Right lobe of liver (tissue), 6 donors: ENCODE data around the gene ABL2. TPM values are rescaled to one million over a fixed set of nuclear protein-coding genes. Genes with fewer than 3 reads are reported as not detected.
A peak's percentile ranks its signal among the peaks of the same experiment; 100 is the strongest.

ENCODE experiments used
- ATAC-seq, 4 donors: fragments of 200-7000 bp; cut with Tn5 transposase; one replicate each; pipeline ENCODE4 v1.9.1; 2020; ENCODE audit warnings: mild to moderate bottlenecking in 4 of 4, moderate library complexity in 4 of 4
- DNase-seq, 3 donors: peaks; one replicate each; pipeline ENCODE4 v3.0.0-alpha.2; 2020
- H3K27ac ChIP-seq, 3 donors: fragments of 200-600 bp; one replicate each; pipeline ENCODE4 v1.8.0; 2022
- H3K27me3 ChIP-seq, 2 donors: fragments of 200-600 bp; one replicate each; pipeline ENCODE4 v1.8.0; 2022
- H3K36me3 ChIP-seq, 4 donors: fragments of 200-600 bp; sonication (generic) in 1 of 4; one replicate each; pipeline versions ENCODE4 v1.5.1 to v1.8.0; 2017 to 2022; ENCODE audit warnings: control low read depth in 1 of 4
- H3K4me1 ChIP-seq, 4 donors: fragments of 200-600 bp; sonication (generic) in 1 of 4; one replicate each; pipeline versions ENCODE4 v1.5.1 to v1.8.0; 2017 to 2022; ENCODE audit warnings: control low read depth in 1 of 4
- H3K4me3 ChIP-seq, 3 donors: fragments of 200-600 bp; one replicate each; pipeline ENCODE4 v1.8.0; 2022
- H3K9me3 ChIP-seq, 4 donors: fragments of 200-600 bp; sonication (generic) in 1 of 4; one replicate each; pipeline versions ENCODE4 v1.5.1 to v1.8.0; 2017 to 2022; ENCODE audit warnings: control low read depth in 1 of 4
- POLR2A ChIP-seq: fragments of 450-650 bp; IDR thresholded peaks from one replicate; pipeline ENCODE4 v1.6.1; 2017; ENCODE audit warnings: antibody characterized with exemption, mild to moderate bottlenecking
- WGBS: methylation state at CpG from one replicate; pipeline ENCODE4 v1.1.6; 2018; ENCODE audit warnings: low coverage, low lambda C conversion rate; ENCODE audit not compliant: insufficient coverage; ENCODE audit errors: missing lambda C conversion rate; 5-methylcytosine and 5-hydroxymethylcytosine counted together
- intact Hi-C, 2 donors: fragments of 100-400 bp; cut with DNase I; formaldehyde crosslinking; loops; one replicate each; pipeline versions ENCODE4 v1.11.2 to v1.14.1; 2022
- total RNA-seq, 6 experiments: library from RNA; depleted of rRNA in 2 of 6; stranded (reverse); fragments of >200 nt in 2 of 6; fragmentation: NEBNext Ultra II Directional in 3 of 6; extraction: Animal tissue kit (Norgen Biotek cat#: 25700) in 3 of 6; gene quantifications; one replicate each; pipeline versions ENCODE4 v1.1.0 to v1.2.4, GENCODE V29; 2016 to 2023
- TF ChIP-seq, protein P1 (sequence below), 4 donors: fragments of 200-600 bp in 3 of 4; fragments of 450-650 bp in 1 of 4; IDR thresholded peaks; one replicate each; pipeline versions ENCODE4 v1.5.1 to v1.8.0; 2016 to 2022; ENCODE audit warnings: antibody characterized with exemption in 4 of 4, mild to moderate bottlenecking in 2 of 4
- donor health status: DM: no; HTN: yes; CAD: no.
- donor health status: DM: no; HTN: no; CAD: no.
- donor health status: DM: no; HTN: no; CAD: no.
- donor health status: DM: no; HTN: yes; CAD: no.
- donor health status: DM: no; HTN: yes; CAD: no.

The ABL2 gene
- total RNA-seq, 6 experiments from 2014 or later: 3.8 to 7.7 (median 5.6) TPM

DNA sequence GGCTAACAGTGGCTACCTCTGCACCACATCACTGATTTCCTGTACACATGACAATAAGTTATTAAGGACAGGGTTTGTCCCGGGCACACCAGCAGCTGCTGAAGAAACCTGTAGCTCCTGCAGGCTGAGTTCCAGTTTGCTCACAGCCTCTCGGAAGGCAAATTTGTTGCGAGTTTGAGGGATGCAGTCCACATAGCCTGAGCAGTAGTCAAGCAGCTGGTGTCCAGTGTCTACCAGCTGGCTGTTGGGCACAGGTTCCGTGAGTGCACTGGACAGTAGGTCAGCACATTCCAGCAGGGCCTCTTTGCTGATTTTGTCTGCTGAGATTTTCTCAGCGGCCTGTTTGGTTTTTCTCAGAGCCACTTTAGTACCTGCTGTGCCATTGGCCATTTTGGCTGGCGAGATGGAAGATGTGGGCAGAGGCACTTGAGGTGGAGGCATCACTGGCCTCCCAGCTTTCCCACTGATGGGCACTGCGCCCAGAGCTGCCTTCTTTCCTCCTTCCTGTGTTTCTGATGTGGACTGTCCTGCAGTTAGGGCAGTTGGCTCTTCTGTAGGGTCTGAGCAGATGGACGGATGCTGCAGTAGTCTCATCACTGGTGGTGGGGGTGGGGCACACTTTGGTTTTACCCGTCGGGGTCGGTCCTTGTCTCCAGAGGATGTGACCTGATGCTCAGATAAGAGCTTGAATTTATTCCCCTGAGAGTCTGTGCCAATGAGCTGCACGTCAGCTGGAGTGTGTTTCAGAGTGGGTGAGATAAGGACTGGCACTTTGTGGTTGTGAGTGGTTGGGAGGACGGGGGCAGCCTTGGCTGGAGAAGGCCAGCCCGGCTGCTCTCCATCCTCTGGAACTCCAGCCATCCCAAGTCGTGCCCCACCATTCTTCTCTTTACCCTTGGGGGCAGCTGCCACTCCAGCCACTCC is 121.5 kb downstream of the ABL2 start:
- ATAC-seq (peak in 3 of 4 donors; percentile 5 to 35 (median 21)), DNase-seq (no peak)
- TF ChIP-seq POLR2A: no peak
- TF ChIP-seq, protein P1, sequence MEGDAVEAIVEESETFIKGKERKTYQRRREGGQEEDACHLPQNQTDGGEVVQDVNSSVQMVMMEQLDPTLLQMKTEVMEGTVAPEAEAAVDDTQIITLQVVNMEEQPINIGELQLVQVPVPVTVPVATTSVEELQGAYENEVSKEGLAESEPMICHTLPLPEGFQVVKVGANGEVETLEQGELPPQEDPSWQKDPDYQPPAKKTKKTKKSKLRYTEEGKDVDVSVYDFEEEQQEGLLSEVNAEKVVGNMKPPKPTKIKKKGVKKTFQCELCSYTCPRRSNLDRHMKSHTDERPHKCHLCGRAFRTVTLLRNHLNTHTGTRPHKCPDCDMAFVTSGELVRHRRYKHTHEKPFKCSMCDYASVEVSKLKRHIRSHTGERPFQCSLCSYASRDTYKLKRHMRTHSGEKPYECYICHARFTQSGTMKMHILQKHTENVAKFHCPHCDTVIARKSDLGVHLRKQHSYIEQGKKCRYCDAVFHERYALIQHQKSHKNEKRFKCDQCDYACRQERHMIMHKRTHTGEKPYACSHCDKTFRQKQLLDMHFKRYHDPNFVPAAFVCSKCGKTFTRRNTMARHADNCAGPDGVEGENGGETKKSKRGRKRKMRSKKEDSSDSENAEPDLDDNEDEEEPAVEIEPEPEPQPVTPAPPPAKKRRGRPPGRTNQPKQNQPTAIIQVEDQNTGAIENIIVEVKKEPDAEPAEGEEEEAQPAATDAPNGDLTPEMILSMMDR (IDR thresholded peaks at IDR 0.05): no peak
- no peak overlapping the region for H3K4me3 ChIP-seq
- no peaks in the 10 kb centered on the region for H3K27me3 ChIP-seq
- 38% methylated on average over 6 of the region's 15 CpGs for WGBS
- no peaks in the 10 kb centered on the region for H3K9me3 ChIP-seq
- H3K27ac ChIP-seq: peak overlapping the region in 1 of 3 donors; percentile 39
- H3K36me3 ChIP-seq: peaks cover 0 to 31% (median 8%) of the 10 kb centered on the region in 4 donors
- intact Hi-C loops: no loop called here
- peaks cover 0 to 34% (median 13%) of the 10 kb centered on the region in 4 donors for H3K4me1 ChIP-seq

DNA sequence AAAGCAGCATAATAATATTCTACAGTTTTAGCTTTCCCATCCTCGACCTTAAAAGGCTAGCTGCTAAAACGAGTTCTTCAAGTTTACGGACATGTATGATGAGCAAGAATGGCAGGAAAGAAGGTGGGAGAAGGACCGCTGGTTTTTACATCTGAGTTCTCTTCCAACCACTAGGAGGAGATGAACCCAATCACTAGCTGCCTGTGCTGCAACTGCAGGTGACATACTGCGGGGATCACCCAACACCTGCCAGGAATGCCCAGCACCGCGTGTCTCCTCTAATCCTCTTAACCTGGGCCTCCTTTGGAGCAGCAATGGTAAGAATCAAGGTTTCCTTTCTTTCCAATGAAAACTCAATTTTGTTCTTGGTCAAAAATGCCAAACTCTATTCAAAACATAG is 124.1 kb downstream of the ABL2 start:
- Histone ChIP-seq H3K36me3 (peaks cover 0 to 19% (median 3%) of the 10 kb centered on the region in 4 donors), H3K4me1 (peaks cover 0 to 34% (median 13%) of the 10 kb centered on the region in 4 donors), H3K27ac (peak overlapping the region in 1 of 3 donors; percentile 35), H3K27me3 (no peaks in the 10 kb centered on the region), H3K4me3 (no peak overlapping the region), H3K9me3 (no peaks in the 10 kb centered on the region)
- ATAC-seq (peak; percentile 32 to 57 (median 37)), DNase-seq (no peak)
- WGBS: 73% methylated on average over 5 of the region's 7 CpGs
- intact Hi-C loops: no loop called here
- no peak for TF ChIP-seq POLR2A
- TF ChIP-seq, protein P1 (IDR thresholded peaks at IDR 0.05): peak; percentile 5 to 30 (median 22)

DNA sequence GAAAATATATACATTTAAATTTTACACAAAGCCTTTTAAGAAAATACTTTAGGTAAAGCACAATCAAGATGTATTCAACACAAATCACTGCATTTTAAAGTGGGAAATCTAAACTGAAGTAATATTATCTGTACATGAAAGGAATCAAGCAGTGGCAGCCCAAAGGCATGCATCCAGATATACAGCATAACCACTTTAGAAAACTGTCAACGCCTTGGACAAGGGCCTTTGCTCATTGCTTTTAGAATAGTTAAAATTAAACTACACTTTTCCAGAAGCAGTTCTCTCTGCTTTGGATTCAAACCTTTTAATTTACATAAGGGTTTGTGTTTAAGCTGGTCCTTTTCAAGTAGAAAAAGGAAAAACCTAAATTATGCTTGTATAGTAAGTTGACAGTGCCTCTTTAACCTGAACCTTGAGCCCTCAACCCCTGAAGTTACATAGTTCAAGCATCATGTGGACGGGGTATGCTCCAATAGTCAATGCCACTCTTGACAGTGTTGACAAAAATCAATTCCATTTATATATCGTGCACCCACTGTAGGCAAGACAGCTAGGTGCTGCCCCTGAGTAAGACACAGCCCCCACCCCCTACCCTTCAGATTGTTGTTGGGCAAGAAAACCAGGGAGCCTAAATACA is 124.7 kb downstream of the ABL2 start:
- Histone ChIP-seq H3K27me3 (no peaks in the 10 kb centered on the region), H3K4me3 (no peak overlapping the region), H3K27ac (peak overlapping the region in 1 of 3 donors; percentile 35), H3K4me1 (peaks cover 0 to 34% (median 13%) of the 10 kb centered on the region in 4 donors), H3K9me3 (no peaks in the 10 kb centered on the region), H3K36me3 (peaks cover 0 to 14% (median 2%) of the 10 kb centered on the region in 4 donors)
- DNase-seq: peak in 1 of 3 donors; percentile 68
- WGBS: 26% methylated on average over 3 of the region's 3 CpGs
- intact Hi-C loops: no loop called here
- TF ChIP-seq, protein P1 (IDR thresholded peaks at IDR 0.05): no peak
- TF ChIP-seq POLR2A: no peak
- ATAC-seq: peak; percentile 81 to 91 (median 86)

DNA sequence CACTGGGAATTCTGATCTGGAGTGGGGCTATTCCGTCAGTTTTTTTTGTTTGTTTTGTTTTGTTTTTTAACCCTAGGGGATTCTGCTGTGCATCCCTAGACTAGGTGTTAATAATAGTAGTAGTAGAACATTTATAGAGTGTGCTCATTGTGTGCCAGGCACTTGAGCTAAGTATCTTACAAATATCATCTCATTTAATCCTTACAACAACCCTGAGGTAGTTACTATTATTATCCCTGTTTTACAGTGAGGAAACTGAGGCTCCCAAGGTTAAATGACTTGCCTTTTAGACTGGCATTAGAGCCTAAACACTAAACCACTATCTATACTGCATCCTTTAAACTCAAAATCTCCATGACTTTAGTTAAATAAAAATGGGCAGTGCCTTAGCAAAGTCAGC is 125.5 kb downstream of the ABL2 start:
- DNase-seq (no peak), ATAC-seq (no peak)
- peaks cover 0 to 31% (median 11%) of the 10 kb centered on the region in 4 donors for H3K4me1 ChIP-seq
- no peak overlapping the region for H3K4me3 ChIP-seq
- no peaks in the 10 kb centered on the region for H3K27me3 ChIP-seq
- peaks cover 0 to 10% (median under 1%) of the 10 kb centered on the region in 4 donors for H3K36me3 ChIP-seq
- H3K9me3 ChIP-seq: no peaks in the 10 kb centered on the region
- no peak for TF ChIP-seq POLR2A
- TF ChIP-seq, protein P1 (IDR thresholded peaks at IDR 0.05): no peak
- intact Hi-C loops: no loop called here
- H3K27ac ChIP-seq: peak overlapping the region in 1 of 3 donors; percentile 35
- 80% methylated on average over 1 of the region's 1 CpG for WGBS
